ENCODE results near the gene LELP1. TPM values are rescaled to one million over a fixed set of nuclear protein-coding genes. Genes with fewer than 3 reads are reported as not detected.

Gene LELP1
- total and polyA plus RNA-seq, 10 of the 15 experiments (the other 5 are each of a cell fraction or from before 2014, with no cell fraction given) = not detected

- H3K4me1 ChIP-seq (ENCODE audit: control insufficient read depth, insufficient read depth, low read length) = no peaks in the 10 kb centered on the region
Observed at GRCh38 chr1:153250166-153250565, 46.9 kb downstream of the LELP1 start.

DNA sequence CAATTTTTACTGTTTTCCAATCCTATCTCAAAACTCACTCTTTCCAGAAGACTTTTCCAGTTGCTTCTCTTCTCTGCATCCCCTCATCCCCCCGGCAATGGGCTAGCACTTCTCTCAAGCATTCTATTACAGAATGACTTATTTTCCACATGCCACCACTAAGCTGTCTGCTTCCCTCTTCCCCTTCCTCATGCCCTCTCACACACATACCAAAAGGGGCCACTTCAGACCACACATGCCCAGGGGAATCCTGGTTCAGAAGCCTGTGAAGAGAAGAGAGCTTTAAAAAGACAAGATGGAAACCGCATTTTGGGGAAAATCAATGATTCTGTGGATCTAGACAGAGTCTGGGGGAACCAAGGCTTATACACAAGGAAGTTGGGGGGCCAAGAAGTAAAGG, 47.9 kb downstream of the LELP1 start:
- Histone ChIP-seq H3K27me3 (replicated peaks in 1 of 2; ENCODE audit: control insufficient read depth in 2 of 2, insufficient read depth in 2 of 2, low read length in 1 of 2) (no peaks in the 10 kb centered on the region), H4K20me1 (ENCODE audit: control insufficient read depth, insufficient read depth) (no peaks in the 10 kb centered on the region), H3K79me2 (ENCODE audit: control insufficient read depth, insufficient read depth, low read length) (no peaks in the 10 kb centered on the region), H3K4me2 (ENCODE audit: control insufficient read depth, insufficient read depth) (no peak overlapping the region), H3K36me3 (ENCODE audit: control insufficient read depth in 2 of 2, insufficient read depth in 2 of 2, low read length in 1 of 2) (no peaks in the 10 kb centered on the region), H3K4me1 (ENCODE audit: control insufficient read depth, insufficient read depth, low read length) (no peaks in the 10 kb centered on the region), H3K9me3 (replicated peaks; ENCODE audit: control insufficient read depth, insufficient read depth, low read length) (no peaks in the 10 kb centered on the region; the same call in 2 of the 3 replicates), H3K9ac (ENCODE audit: control insufficient read depth, insufficient read depth, low read length) (no peak overlapping the region), H2AFZ (ENCODE audit: control insufficient read depth, low read depth, low read length) (no peak overlapping the region), H3K27ac (ENCODE audit: control insufficient read depth, insufficient read depth) (no peak overlapping the region), H3K4me3 (no peak overlapping the region)
- WGBS (ENCODE audit: insufficient coverage, insufficient replicate concordance, low lambda C conversion rate, missing lambda C conversion rate) = 22% methylated on average over 2 of the region's 2 CpGs
- BruUV-seq (replicated peaks) = no TSS peak
- SMC1A ChIA-PET (ENCODE audit: uncharacterized antibody, unreplicated experiment) = interaction anchor here (0.6 to 5.2 kb wide), 6 partner anchors 10 to 475 kb away, joined by 3 to 42 read pairs (median 21); no protein-coding TSS in a partner anchor
- CTCF ChIA-PET = interaction anchor here (1.2 to 5.6 kb wide), 4 partner anchors 12 to 26 kb away, joined by 3 to 27 read pairs (median 12); no protein-coding TSS in a partner anchor
- DNase-seq (ENCODE audit: low read depth, low spot score) = no peak
- POLR2A ChIA-PET = interaction anchor here (0.7 to 0.8 kb wide), 2 partner anchors 10 to 1551 kb away, joined by 3 read pairs; no protein-coding TSS in a partner anchor
- intact Hi-C loops (cut with micrococcal nuclease; ENCODE audit: unreplicated experiment) (no loop called here), in situ Hi-C loops (cut with MboI) (no loop called here)
- RAD21 ChIA-PET (ENCODE audit: unreplicated experiment) = interaction anchor here (1.5 to 3.5 kb wide), 3 partner anchors 12 to 58 kb away, joined by 5 to 26 read pairs (median 9); no protein-coding TSS in a partner anchor
- no peak for ATAC-seq
- FAIRE-seq = no peak
- TF ChIP-seq, protein P1, sequence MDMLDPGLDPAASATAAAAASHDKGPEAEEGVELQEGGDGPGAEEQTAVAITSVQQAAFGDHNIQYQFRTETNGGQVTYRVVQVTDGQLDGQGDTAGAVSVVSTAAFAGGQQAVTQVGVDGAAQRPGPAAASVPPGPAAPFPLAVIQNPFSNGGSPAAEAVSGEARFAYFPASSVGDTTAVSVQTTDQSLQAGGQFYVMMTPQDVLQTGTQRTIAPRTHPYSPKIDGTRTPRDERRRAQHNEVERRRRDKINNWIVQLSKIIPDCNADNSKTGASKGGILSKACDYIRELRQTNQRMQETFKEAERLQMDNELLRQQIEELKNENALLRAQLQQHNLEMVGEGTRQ (IDR thresholded peaks at IDR 0.05; ENCODE audit: borderline replicate concordance, low read depth, low read length) = no peak
- TF ChIP-seq CEBPB (IDR thresholded peaks at IDR 0.05; ENCODE audit: borderline replicate concordance in 1 of 2, low read depth in 2 of 2, low read length in 2 of 2) = no peak
- TF ChIP-seq HDAC6 (IDR thresholded peaks at IDR 0.05; ENCODE audit: unreplicated experiment) = no peak
- no peak for TF ChIP-seq POLR2AphosphoS5 (IDR thresholded peaks at IDR 0.05; ENCODE audit: low read length)
- TF ChIP-seq TCF3 (IDR thresholded peaks at IDR 0.05; ENCODE audit: borderline replicate concordance, insufficient read depth, low read depth, low read length) = no peak
- TF ChIP-seq BCL11A (IDR thresholded peaks at IDR 0.05; ENCODE audit: low read depth, low read length) = no peak

More at GRCh38 chr1:153250166-153250565, 46.9 kb downstream of the LELP1 start:
- H4K20me1 ChIP-seq (ENCODE audit: control insufficient read depth, insufficient read depth) = no peaks in the 10 kb centered on the region
- H3K9ac ChIP-seq (ENCODE audit: control insufficient read depth, insufficient read depth, low read length) = no peak overlapping the region
- 0% methylated on average over 1 of the region's 1 CpG for WGBS (ENCODE audit: insufficient coverage, insufficient replicate concordance, low lambda C conversion rate, missing lambda C conversion rate)
- BruUV-seq (replicated peaks) = no TSS peak
- H3K79me2 ChIP-seq (ENCODE audit: control insufficient read depth, insufficient read depth, low read length) = no peaks in the 10 kb centered on the region
- TF ChIP-seq RAD51 (IDR thresholded peaks at IDR 0.05) = no peak
- TF ChIP-seq POU2F2 (IDR thresholded peaks at IDR 0.05; ENCODE audit: borderline replicate concordance, low read depth, low read length) = no peak
- no peak for TF ChIP-seq RBBP5 (conservative IDR thresholded peaks at IDR 0.05)
- TF ChIP-seq, protein P2, sequence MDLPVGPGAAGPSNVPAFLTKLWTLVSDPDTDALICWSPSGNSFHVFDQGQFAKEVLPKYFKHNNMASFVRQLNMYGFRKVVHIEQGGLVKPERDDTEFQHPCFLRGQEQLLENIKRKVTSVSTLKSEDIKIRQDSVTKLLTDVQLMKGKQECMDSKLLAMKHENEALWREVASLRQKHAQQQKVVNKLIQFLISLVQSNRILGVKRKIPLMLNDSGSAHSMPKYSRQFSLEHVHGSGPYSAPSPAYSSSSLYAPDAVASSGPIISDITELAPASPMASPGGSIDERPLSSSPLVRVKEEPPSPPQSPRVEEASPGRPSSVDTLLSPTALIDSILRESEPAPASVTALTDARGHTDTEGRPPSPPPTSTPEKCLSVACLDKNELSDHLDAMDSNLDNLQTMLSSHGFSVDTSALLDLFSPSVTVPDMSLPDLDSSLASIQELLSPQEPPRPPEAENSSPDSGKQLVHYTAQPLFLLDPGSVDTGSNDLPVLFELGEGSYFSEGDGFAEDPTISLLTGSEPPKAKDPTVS (IDR thresholded peaks at IDR 0.05; ENCODE audit: low read depth, low read length) = no peak
- TF ChIP-seq SPI1 (IDR thresholded peaks at IDR 0.05; ENCODE audit: borderline replicate concordance, insufficient read depth, low read depth, low read length) = no peak
- no peak overlapping the region for H3K27ac ChIP-seq (ENCODE audit: control insufficient read depth, insufficient read depth)
- intact Hi-C loops (cut with micrococcal nuclease; ENCODE audit: unreplicated experiment) = no loop called here
- no peak for ATAC-seq
- ChIA-PET SMC1A (ENCODE audit: uncharacterized antibody, unreplicated experiment) (interaction anchor here (1.1 to 2.1 kb wide), 2 partner anchors 17 to 20 kb away, joined by 5 to 7 read pairs; no protein-coding TSS in a partner anchor), POLR2A (no interaction called here), RAD21 (ENCODE audit: unreplicated experiment) (no interaction called here), CTCF (interaction anchor here (5.6 kb wide), 1 partner anchor 17 kb away, joined by 27 read pairs; no protein-coding TSS in a partner anchor)
- no peaks in the 10 kb centered on the region for H3K36me3 ChIP-seq (ENCODE audit: control insufficient read depth in 2 of 2, insufficient read depth in 2 of 2, low read length in 1 of 2)
- no peak overlapping the region for H2AFZ ChIP-seq (ENCODE audit: control insufficient read depth, low read depth, low read length)
- in situ Hi-C loops (cut with MboI) = no loop called here
- no peak overlapping the region for H3K4me2 ChIP-seq (ENCODE audit: control insufficient read depth, insufficient read depth)
- no peaks in the 10 kb centered on the region; the same call in 2 of the 3 replicates for H3K9me3 ChIP-seq (replicated peaks; ENCODE audit: control insufficient read depth, insufficient read depth, low read length)
- DNase-seq (ENCODE audit: low read depth, low spot score) = no peak
- no peak for FAIRE-seq
- no peak overlapping the region for H3K4me3 ChIP-seq
- no peaks in the 10 kb centered on the region for H3K27me3 ChIP-seq (replicated peaks in 1 of 2; ENCODE audit: control insufficient read depth in 2 of 2, insufficient read depth in 2 of 2, low read length in 1 of 2)

Measured in GM12878 (cell line).